MCF 10A (cell line): ENCODE measurements around the gene HPS1. TPM values are rescaled to one million over a fixed set of nuclear protein-coding genes. Genes with fewer than 3 reads are reported as not detected.

Experiments used
- BruUV-seq: library from RNA; stranded (reverse); fragments of 400-500 nt; replicated peaks from 2 replicates; lab custom pipeline; 2021; lab: Mats Ljungman, UMichigan
- CTCF ChIA-PET: fragments of 300-600 bp; sonication (Branson Sonifier 250); formaldehyde crosslinking; extraction: SDS; loops from one replicate; lab custom pipeline; 2021; ENCODE audit warnings: antibody characterized with exemption, inconsistent platforms; lab: Yijun Ruan, JAX
- POLR2A ChIA-PET: fragments of 300-600, 350-650 bp; sonication (Branson Sonifier 250); formaldehyde crosslinking; extraction: SDS; loops from one replicate; lab custom pipeline; 2020; ENCODE audit warnings: antibody characterized with exemption, inconsistent platforms; lab: Yijun Ruan, JAX
- DNase-seq: peaks from one replicate; pipeline ENCODE4 v3.0.0-alpha.2; 2018; ENCODE audit not compliant: unreplicated experiment
- H3K27ac Mint-ChIP-seq: one replicate; pipeline ENCODE4 v1.8.0; 2022; ENCODE audit warnings: mild to moderate bottlenecking, low read depth, mixed read lengths; ENCODE audit not compliant: unreplicated experiment
- H3K27me3 Mint-ChIP-seq: one replicate; pipeline ENCODE4 v1.8.0; 2022; ENCODE audit warnings: mixed read lengths; ENCODE audit not compliant: insufficient read depth, unreplicated experiment
- H3K36me3 Mint-ChIP-seq: one replicate; pipeline ENCODE4 v1.8.0; 2022; ENCODE audit warnings: mild to moderate bottlenecking, moderate library complexity, mixed read lengths; ENCODE audit not compliant: insufficient read depth, unreplicated experiment
- H3K4me1 Mint-ChIP-seq: one replicate; pipeline ENCODE4 v1.8.0; 2022; ENCODE audit warnings: mixed read lengths; ENCODE audit not compliant: insufficient read depth, unreplicated experiment
- H3K4me3 Mint-ChIP-seq: one replicate; pipeline ENCODE4 v1.8.0; 2022; ENCODE audit warnings: mild to moderate bottlenecking, moderate library complexity, mixed read lengths; ENCODE audit not compliant: unreplicated experiment
- H3K9me3 Mint-ChIP-seq: one replicate; pipeline ENCODE4 v1.8.0; 2022; ENCODE audit warnings: mixed read lengths; ENCODE audit not compliant: unreplicated experiment
- CTCF ChIP-seq: fragments of 200-600 bp; IDR thresholded peaks from one replicate; pipeline ENCODE4 v1.8.0; 2022; ENCODE audit warnings: antibody characterized with exemption, mild to moderate bottlenecking; ENCODE audit not compliant: unreplicated experiment
- intact Hi-C: fragments of 100-400 bp; cut with micrococcal nuclease; formaldehyde crosslinking; loops from 2 replicates; pipeline ENCODE4 v1.14.1; 2022
- total RNA-seq: library from RNA; stranded (reverse); gene quantifications from 2 replicates; pipeline ENCODE4 v1.2.3, GENCODE V29; 2022

HPS1 gene
- total RNA-seq, 1 experiment from 2014 or later, result 41.8 TPM

GRCh38 chr10:98376485-98376884 is 70.2 kb downstream of the HPS1 start:
- no TSS peak for BruUV-seq
- intact Hi-C loops, result no loop called here
- no peak overlapping the region for H3K4me3 Mint-ChIP-seq
- no peak overlapping the region for H3K27ac Mint-ChIP-seq
- peaks cover 7% of the 10 kb centered on the region for H3K36me3 Mint-ChIP-seq
- H3K27me3 Mint-ChIP-seq, result peaks cover 19% of the 10 kb centered on the region
- TF ChIP-seq CTCF, result no peak
- ChIA-PET POLR2A (interaction anchor here (0.5 kb wide), 1 partner anchor 10 kb away, joined by 3 read pairs; no protein-coding TSS in a partner anchor), CTCF (no interaction called here)
- H3K4me1 Mint-ChIP-seq, result peaks cover 8% of the 10 kb centered on the region
- no peak for DNase-seq
- no peaks in the 10 kb centered on the region for H3K9me3 Mint-ChIP-seq

- Mint-ChIP-seq H3K36me3 (peaks cover 7% of the 10 kb centered on the region), H3K27ac (no peak overlapping the region), H3K4me1 (peaks cover 8% of the 10 kb centered on the region), H3K4me3 (no peak overlapping the region), H3K9me3 (no peaks in the 10 kb centered on the region), H3K27me3 (peaks cover 19% of the 10 kb centered on the region)
- intact Hi-C loops, result no loop called here
- ChIA-PET POLR2A (no interaction called here), CTCF (interaction anchor here (0.5 to 0.6 kb wide), 3 partner anchors 20 to 64 kb away, joined by 3 read pairs; no protein-coding TSS in a partner anchor)
- no TSS peak for BruUV-seq
- TF ChIP-seq CTCF, result no peak
- DNase-seq, result peak; percentile 55
These were observed 72.3 kb downstream of the HPS1 start for GRCh38 chr10:98374217-98374985.

GRCh38 chr10:98373260-98374040 is 73.3 kb downstream of the HPS1 start:
- Mint-ChIP-seq H3K36me3 (peaks cover 7% of the 10 kb centered on the region), H3K4me1 (peaks cover 8% of the 10 kb centered on the region), H3K4me3 (no peak overlapping the region), H3K27ac (no peak overlapping the region), H3K27me3 (peaks cover 22% of the 10 kb centered on the region), H3K9me3 (no peaks in the 10 kb centered on the region)
- ChIA-PET POLR2A (no interaction called here), CTCF (interaction anchor here (0.6 to 0.9 kb wide), 2 partner anchors 8 to 13 kb away, joined by 3 to 5 read pairs; no protein-coding TSS in a partner anchor)
- no peak for DNase-seq
- TF ChIP-seq CTCF, result no peak
- BruUV-seq, result no TSS peak
- intact Hi-C loops, result no loop called here
